HG03342 (cell line): ENCODE measurements around the gene NELL1.
"Not testable (repeated sequence)": the region's sequence is repeated elsewhere in the genome, so short reads cannot be mapped to it uniquely, and the experiment has no call there.

Experiments
- ATAC-seq: cut with Tn5 transposase; IDR thresholded peaks from one replicate; pipeline ENCODE4 v1.9.1; 2021; ENCODE audit warnings: mild to moderate bottlenecking, moderate library complexity; ENCODE audit not compliant: unreplicated experiment

NELL1 gene

DNA sequence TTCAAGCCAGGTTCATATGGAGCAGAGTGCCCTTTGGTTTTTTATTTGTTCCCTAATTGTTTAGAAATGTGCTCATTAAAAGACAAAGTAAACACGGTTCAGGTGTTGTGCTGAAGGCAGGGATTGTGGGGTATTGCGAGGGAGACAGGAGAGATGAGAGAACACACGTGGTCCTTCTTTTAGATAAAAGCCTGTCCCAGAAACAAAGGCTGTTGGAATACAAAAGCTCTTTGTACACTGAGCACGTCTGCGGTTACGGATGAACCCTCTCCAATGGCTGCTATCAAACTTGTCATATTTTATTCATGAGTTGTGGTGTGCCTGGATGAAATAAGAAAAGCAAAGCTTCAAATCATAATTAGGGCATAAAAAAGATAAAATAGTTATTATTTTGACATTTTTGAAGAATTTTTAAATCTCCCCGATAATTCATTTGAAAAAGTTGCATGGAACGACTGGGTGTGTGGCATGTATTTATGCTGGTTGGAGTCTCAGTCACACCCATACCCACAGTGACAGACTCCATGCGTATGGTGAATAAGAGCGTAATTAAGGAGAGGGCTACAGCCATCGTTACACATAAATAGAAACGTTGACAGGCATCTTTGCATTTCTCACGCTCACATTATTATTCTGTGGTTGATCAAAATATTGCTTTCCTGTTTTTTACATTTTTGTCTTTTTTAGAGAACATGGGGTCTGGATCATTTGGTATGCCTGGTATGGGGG lies 92.9 kb downstream of the NELL1 start:
- ATAC-seq, result no peak

DNA sequence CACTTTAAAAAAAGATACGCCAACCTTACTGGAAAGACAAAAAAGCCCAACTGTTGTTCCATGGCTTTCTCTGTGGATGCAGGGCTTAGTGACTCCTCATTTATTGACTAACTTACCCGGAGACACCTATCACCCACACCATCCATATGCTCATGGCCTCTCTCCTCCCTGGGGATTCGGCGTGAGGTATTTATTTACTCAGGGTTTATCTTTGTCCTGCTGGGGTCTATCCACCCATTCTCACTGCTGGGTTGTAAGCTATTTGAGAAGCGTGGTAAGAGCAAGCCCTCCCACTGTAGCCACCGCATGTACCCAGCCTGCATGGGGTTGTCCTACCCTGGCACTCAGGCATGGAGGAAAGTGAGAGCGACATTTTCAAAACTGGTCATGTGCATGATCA lies 93.6 kb downstream of the NELL1 start:
- no peak for ATAC-seq

DNA sequence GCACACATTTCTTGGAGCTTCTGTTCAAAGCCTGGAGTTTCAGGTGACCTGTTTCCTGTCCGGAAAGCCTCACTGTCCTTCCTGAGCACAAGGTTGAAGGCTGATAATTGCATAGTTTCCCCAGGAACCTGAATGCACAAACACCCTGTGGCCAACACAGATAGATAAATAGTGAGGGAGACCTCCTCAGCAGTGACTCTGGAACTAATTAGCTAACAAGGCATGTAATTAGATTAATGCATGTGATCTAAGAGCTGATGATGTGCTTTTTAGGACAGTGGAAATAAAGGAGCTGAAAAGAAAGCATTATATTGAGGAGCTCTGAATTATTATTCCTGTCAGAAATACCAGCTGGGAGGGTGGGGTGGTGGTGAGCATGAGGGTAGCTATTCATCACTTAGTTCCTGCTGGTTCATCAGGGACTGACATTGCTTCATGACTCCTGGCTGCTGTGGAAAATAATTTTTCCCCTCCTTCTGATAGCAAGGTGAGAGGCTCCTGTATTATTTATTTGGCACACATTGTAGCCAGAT lies 101.1 kb downstream of the NELL1 start:
- ATAC-seq, result no peak

DNA sequence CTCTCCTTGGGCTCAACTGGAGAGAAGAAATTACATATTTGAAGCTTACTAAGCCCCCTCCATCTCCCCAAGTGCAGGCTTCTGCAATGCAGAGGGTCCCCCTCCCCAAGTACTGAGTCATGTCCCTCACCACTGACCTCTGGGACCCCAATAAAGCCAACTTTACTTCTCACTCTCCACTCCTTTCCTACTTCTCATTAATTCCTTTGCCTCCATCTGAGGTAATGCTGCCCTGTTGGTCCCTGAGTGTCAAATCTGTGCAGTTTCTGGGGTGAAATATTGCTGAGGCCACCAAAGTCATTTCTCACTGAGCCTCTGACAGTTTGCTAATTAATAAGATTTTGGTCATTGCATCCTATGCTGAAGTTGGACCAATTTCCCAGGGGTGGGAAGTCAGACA lies 101.6 kb downstream of the NELL1 start:
- no peak for ATAC-seq

DNA sequence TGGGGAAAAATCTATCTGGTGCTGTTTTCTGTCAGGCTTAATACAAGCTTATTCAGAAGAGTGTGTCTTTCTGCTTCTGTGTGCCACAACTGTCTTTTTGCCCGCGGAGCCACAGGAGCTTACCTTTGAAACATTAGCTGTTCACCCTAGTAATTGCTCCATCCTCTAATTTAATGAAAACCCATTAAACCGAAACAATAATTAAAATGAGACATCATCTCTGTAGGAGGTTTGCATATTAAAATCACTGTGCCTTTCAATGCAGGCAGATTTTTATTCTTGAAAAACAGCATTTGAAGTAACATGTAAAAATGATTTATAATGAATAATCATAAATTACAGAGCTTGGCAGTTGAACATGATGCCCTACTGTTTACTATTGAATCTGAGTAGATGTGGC lies 102.3 kb downstream of the NELL1 start:
- ATAC-seq, result no peak

DNA sequence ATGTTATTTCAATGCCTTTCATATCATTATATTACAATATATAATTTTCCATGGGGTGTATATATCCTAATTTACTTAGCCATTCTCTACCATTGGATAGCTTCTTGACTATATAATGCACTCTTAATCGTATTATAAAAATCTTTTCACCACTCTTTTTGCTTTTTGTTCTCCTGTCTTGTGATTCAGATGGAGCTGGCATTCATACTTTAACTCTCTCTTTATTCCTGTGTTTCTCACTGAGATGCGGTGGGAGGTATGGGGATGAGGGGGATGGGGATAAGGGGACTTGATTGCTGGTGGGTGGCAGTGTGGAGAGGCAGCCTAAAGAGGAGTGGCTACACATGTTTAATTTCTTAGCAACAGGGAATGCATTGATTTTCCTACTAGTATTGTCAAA lies 105.9 kb downstream of the NELL1 start:
- ATAC-seq, result no peak

DNA sequence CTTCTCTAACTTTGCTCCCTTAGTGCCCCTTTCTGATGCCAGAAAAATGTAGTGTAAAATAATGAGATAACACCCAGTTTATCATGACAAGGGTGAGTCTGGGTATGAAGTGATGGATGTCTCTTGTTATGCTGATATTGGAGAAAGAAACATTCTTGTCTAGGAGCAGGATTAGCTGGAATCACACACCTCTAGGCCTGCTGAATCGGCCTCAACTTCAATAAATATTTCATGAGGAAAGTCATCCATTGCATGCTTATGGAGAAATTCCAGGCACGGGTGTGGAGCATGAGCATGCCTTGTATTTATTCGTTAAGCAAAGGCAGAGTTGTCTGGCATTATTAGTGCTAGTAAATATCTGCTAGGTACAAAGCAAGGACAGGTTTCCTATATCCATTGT lies 113.4 kb downstream of the NELL1 start:
- no peak for ATAC-seq

DNA sequence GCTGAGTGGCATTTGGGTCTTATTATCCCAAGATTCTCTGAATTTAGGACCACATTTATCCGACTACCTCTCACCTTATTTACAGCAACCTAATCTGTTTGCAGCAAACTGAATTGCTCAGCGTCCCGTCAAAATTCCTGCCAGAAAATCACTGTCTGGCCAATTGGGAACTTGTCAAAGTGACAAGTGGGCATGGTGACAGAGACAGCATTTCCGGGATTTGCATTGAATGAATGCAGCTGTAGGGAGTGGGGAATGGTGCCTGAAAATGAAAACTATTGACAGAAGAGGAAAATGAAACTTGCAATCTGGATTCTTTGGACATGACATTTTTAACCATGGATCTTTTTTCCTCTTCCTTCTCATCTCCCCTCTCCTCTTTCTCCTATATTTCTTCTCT lies 113.8 kb downstream of the NELL1 start:
- ATAC-seq, result no peak

DNA sequence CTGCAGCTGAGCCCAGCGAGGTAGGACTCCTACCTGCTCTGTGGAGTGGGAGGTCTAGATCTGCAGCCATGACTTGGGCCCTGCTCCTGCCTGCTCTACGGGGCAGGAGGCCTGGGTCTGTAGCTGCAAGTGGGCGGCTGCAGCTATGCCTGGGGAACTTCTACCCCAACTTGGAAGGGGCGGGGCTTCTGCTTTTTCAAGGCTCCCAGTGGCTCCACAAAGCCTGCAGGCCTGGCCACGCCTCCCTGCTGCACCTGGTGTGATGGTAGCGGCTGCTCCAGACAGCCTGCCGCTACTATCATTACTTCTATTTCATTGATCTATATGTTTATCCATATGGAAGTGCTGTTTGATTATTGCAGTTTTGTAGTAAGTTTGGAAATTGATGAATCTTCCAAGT lies 121.2 kb downstream of the NELL1 start:
- no peak for ATAC-seq

DNA sequence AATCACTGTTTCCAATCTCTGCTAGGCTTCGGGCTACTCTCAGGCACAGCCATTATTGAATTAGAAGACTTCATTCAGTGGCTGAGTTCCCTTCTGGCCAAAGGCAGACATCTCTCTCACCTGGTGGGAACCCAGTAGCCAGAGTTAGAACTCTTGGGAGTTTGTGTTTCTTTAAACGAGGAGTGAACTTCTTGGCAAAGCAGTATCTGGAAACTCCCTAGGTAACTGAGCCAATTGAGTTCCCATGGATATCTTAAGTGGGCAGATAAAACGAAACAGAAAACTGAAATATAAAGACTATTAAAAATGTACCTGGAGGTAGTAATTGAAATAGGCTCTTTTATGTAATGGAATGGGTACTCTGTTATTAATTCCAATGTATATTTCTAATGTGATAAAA lies 125.6 kb downstream of the NELL1 start:
- no peak for ATAC-seq

DNA sequence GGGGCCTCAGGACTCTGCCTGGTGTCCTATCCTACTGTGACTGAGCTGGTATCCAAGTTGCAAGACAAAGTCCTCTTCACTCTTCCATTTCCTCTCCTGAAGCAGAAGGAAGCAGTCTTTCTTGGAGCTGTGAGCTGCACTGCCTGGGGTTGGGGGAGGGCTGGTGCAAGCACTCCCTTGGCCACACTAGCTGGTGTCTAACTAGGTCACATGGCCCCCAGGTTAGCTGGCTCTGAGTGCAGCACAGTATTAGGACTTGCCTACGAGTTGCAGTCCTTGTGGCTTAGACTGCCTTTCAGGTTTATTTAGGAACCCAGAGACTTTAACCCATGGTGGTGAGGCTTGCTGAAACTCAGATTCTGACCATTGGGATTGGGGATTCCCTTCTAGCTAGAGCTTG lies 138.9 kb downstream of the NELL1 start:
- ATAC-seq, result no peak

DNA sequence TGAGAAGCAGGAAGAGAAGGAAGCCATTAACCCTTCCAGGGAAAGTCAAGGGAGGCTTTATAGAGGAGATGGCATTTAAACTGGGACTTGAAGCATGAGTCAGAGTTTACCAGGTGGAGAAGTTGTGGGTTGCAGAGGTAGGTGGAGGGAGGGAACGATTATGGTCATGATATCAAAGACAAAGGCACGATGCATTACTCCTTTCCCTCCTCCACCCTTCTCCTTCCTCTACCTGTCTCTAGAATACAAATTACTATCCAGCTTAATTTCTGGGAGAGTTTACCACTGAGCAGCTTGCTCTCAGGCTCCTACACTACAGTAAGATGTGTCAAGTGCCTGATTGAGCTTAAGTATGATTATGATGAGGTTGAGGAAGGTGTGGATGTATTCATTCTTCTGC lies 151.7 kb downstream of the NELL1 start:
- no peak for ATAC-seq

DNA sequence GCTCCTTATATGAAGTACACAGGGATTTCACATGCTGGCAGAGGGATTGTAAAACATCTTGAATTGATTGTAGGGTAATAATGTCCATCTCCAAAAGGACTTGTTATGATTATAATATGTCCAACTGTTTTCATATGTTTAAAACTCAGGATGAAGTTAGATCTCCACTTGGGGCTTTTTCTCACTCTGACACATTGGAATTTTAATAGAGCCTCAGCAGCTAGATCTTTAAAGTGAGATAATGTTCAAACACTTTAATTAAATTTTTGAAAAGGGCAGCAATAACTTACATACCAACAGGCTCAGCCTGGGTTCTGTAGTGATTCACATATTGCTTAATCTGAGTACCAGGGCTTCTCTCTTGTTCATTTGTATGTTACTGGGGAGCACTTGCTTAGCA lies 152.1 kb downstream of the NELL1 start:
- no peak for ATAC-seq

DNA sequence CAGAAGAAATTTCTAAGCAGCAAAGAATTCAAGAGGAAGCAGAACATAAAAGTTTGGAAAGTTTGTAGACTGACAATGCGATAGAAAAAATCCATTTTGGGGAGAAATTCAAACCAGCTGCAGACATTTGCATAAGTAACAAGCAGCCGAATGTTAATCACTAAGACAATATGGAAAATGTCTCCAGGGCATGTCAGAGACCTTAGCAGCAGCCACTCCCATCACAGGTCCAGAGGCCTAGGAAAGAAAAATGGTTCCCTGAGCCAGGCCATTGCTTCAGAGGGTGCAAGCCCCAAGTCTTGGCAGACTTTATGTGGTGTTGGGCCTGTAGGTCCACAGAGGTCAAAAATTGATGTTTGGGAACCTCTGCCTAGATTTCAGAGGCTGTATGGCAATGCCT lies 155.4 kb downstream of the NELL1 start:
- ATAC-seq, result no peak

DNA sequence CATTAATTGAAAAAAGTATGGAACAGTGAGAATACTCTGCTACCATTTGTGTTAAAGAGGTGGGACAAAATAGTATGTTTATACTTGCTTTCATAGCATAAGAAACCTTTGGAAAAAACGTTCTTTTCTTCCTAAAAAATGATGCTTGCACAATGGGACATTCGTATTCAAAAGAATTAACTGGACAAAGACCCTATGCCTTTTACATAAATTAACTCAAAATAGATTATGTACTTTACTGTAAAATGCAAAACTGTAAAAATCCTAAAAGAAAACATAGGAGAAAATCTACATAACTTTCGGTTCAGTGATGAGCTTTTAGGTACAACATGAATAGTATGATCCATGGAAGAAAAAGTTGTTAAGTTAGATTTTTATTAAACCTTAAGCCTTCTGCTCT lies 166.2 kb downstream of the NELL1 start:
- ATAC-seq, result no peak

DNA sequence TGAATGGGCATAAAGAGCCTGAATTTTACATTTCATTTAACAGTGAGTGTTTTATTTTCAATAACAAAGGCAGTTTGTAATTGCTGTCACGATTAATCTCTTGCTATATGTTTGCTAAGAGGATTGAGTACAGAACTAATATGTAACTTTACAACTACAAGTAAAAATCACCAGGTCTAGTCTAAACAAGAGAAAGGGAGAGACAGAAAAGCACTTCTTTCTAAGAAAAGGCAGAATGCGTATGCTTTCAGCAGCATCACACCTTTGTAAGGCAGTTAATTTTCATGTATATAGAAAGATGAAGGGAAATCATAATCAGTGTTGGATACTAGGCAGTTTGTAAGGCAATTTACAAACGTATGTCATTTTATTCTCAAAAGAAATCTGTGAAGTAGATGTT lies 169.8 kb downstream of the NELL1 start:
- ATAC-seq, result no peak

DNA sequence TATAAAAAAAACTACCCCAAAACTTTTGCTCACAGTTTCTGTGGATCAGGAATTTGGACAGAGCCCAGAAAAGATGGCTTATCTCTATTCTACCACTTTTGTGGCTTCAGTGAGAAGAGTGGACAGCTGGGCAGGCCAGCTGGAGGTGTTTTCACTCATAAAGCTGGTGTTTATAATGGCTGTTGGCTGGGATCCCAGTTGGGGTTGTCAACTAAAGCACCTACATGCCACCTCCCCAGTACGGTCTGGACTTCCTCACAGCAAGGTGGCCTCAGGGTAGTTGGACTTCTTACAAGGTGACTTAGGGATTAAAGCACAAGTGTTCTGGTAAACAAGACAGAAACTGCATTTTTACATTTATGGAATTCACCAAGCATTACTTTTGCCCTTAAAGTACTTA lies 171.0 kb downstream of the NELL1 start:
- ATAC-seq, result no peak

DNA sequence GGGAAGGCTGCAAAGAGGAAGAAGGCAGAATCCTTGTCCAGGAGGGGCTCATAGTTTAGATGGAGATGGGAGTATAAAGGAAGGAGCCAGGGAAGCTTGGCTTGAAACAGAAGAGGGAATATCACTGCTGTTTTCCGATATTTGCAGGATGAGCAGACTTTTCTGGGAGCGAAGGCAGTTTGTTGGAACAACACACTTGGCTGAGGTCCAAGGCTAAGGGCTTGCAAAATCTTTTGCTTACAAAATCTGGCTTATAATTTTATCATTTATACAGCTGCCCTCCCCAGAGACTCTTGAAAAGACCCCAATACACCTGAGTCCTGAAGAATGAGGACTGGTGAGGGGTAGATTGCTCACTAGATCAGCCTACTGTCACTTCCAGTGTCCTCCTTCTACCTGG lies 174.8 kb downstream of the NELL1 start:
- no peak for ATAC-seq

DNA sequence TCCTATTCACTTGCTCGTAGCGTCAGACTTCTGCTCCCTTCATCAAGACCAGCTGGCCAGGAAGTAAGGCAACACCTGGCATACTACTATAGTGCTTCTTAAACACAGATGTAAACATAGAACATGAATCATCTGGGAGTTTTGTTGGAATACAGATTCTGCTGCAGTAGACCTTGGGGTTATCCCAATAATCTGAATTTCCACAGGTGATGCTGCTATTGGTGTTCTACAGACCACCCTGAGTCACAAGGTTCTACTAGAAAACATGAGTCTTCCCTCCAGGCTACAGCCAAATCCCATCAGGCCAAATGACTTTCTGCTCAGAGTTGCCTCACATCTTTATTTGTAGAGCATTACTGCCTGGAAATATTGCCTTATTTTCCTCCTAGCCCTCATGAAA lies 175.2 kb downstream of the NELL1 start:
- no peak for ATAC-seq

DNA sequence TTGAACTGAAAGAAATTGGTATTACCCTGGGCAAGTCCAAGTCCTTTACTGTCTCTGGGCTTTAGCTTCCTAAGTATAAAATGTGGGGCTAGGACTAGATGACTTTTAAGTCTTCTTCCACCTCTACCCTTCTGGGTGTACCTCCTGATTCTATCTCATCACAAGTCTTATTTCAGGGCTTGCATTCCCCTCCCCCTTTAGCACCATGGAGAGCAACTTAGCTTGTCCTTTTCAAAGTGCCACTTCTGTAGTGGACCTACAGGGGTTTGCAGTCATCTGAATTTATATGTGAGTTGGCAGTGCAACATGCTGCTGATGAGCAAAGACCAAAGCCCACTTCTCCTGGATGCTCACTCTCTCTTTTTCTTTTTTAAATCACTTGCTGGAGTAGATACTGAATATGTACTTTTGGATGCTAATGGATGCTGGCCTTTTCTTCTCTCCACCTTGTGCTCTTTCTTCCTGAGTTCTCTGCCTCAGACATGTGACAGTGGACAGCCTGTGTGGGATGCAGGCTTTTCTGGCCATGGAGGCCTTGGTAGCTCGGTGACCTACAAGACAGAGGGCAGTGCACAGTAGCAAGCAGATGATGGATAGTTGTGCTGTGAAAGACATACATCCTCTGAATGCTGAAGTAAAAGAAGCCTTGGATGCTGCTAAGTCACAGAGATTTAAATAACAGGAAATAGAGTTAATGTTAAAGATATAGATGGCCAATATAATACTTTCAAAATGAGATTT lies 185.0 kb downstream of the NELL1 start:
- ATAC-seq, result no peak

DNA sequence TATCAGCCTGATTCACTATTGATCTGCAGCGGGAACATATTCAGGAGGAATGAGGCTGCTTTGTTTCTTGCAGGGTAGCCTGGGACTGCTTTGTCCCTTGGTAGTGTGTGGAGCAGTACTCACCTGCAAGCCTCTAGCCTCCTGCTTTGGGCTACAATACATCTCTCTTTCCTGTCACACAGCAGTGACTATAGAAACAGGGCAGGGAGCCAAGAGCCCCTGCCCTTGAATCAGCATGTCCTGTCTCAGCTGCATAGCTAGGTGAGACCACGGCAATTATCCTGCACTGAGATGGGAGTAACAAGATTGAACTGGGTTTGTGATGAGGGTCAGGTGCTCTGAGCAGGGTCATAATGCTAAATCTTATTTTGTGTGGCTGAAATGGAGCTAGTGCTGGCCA lies 191.9 kb downstream of the NELL1 start:
- no peak for ATAC-seq

DNA sequence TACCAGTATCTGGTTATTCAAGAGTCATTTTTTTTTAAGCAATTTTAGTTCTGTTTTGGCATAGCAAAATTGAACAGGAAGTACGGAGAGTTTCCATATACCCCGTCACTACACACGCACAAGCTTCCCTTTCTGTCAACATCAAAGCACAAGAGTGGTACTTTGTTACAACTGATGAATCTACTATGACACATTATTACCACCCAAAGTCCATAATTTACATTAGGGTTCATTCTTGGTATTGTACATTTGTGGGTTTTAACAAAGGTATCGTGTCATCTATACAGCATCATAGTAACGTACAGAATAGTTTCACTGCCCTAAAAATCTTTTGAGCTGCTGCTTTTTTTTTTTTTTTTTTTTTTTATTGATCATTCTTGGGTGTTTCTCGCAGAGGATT lies 192.9 kb downstream of the NELL1 start:
- ATAC-seq, result not testable (repeated sequence)

DNA sequence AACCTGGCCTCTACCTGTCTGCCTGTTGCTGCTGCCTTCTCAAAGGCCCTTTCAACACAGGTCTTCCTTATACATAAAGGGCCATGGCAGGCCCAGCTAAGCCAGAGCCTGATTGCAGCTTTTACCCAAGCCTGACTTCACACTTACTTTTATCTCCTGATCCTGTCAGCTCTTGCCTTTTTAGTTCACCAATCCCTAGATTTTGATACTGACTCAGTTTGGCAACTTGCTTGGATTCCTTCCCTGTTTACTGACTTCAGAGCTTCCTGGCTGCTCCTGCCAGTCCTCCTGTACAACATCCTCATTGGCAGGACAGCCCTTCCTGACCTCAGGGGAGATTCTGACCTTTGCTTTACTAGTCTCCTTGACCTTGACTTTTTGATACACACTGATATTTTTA lies 195.2 kb downstream of the NELL1 start:
- no peak for ATAC-seq
